Measurements from ENCODE around the gene OR2B2.
A peak's percentile ranks its signal among the peaks of the same experiment; 100 is the strongest.

OR2B2 gene

DNA sequence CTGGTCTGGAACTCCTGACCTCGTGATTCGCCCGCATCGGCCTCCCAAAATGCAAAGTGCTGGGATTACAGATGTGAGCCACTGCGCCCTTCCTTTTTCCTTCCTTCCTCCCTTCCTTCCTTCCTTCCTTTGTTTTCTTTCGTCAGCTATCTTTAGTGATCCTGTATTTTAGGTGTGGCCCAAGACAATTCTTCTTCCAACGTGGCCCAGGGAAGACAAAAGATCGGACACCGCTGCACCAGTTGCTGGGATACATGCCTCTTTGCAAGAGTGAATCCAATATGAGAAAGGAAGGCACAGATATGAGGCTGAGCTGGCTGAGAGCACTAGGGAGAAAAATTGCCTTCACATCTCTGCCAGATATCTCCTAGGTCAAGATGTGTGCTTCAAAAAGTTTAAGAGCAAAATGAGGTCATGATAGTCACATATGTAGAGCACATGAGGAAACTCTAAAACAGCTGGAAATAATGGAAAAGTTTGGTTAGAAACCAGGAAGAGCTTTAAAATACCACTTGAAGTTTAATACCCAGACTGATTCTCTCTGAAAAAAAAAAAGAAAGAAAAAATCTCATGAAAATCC lies 41.8 kb downstream of the OR2B2 start:
- Histone ChIP-seq H4K20me1 (ENCODE audit: insufficient read depth, low read length, poor library complexity, severe bottlenecking) (no peaks in the 10 kb centered on the region), H3K79me2 (ENCODE audit: insufficient read depth, low read length) (no peaks in the 10 kb centered on the region), H3K4me1 (ENCODE audit: insufficient read depth, low read length, poor library complexity, severe bottlenecking) (peaks cover 55% of the 10 kb centered on the region), H3K4me3 (ENCODE audit: low read length, poor library complexity, severe bottlenecking) (peak overlapping the region; percentile 82), H3K4me2 (ENCODE audit: low read depth, low read length, poor library complexity, severe bottlenecking) (peak overlapping the region; percentile 86), H3K27me3 (ENCODE audit: insufficient read depth, low read length, poor library complexity, severe bottlenecking) (no peaks in the 10 kb centered on the region), H3K36me3 (ENCODE audit: insufficient read depth, low read length) (no peaks in the 10 kb centered on the region), H3F3A (ENCODE audit: low read depth) (peaks cover 36% of the 10 kb centered on the region), H3K9ac (ENCODE audit: low read depth, low read length, poor library complexity, severe bottlenecking) (peak overlapping the region; percentile 96), H2AFZ (ENCODE audit: low read length) (no peak overlapping the region), H3K9me3 (ENCODE audit: insufficient read depth, low read depth, low read length) (no peaks in the 10 kb centered on the region), H3K9me2 (replicated peaks; ENCODE audit: low read depth, low read length) (no peaks in the 10 kb centered on the region)
- no peak for TF ChIP-seq EZH2phosphoT487 (IDR thresholded peaks at IDR 0.05; ENCODE audit: borderline replicate concordance)
- TF ChIP-seq, protein P1, sequence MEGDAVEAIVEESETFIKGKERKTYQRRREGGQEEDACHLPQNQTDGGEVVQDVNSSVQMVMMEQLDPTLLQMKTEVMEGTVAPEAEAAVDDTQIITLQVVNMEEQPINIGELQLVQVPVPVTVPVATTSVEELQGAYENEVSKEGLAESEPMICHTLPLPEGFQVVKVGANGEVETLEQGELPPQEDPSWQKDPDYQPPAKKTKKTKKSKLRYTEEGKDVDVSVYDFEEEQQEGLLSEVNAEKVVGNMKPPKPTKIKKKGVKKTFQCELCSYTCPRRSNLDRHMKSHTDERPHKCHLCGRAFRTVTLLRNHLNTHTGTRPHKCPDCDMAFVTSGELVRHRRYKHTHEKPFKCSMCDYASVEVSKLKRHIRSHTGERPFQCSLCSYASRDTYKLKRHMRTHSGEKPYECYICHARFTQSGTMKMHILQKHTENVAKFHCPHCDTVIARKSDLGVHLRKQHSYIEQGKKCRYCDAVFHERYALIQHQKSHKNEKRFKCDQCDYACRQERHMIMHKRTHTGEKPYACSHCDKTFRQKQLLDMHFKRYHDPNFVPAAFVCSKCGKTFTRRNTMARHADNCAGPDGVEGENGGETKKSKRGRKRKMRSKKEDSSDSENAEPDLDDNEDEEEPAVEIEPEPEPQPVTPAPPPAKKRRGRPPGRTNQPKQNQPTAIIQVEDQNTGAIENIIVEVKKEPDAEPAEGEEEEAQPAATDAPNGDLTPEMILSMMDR (conservative IDR thresholded peaks at IDR 0.05; ENCODE audit: low read length): no peak

DNA sequence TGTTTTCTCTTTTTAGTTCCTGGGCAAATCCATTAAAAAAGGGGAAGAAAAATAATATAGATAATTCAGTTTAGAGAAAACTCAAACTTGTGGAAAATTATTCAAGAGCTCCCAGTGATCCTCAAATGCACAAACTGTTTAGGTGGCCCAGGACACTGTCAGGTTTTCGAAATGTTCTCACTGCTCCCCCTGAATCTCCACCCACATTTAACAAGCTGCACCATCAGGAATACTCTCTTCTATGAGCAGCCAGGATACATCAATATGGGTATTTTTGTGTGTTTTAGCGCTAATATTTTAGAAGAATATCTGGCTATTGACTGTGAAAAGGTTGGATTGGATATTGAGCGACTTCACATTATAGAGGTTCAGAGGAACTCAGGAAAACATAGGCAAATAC lies 43.9 kb downstream of the OR2B2 start:
- H3K9me3 ChIP-seq (ENCODE audit: insufficient read depth, low read depth, low read length): no peaks in the 10 kb centered on the region
- peak overlapping the region; percentile 75 for H3K4me3 ChIP-seq (ENCODE audit: low read length, poor library complexity, severe bottlenecking)
- no peaks in the 10 kb centered on the region for H4K20me1 ChIP-seq (ENCODE audit: insufficient read depth, low read length, poor library complexity, severe bottlenecking)
- H3K36me3 ChIP-seq (ENCODE audit: insufficient read depth, low read length): no peaks in the 10 kb centered on the region
- H3K27me3 ChIP-seq (ENCODE audit: insufficient read depth, low read length, poor library complexity, severe bottlenecking): no peaks in the 10 kb centered on the region
- peak overlapping the region; percentile 81 for H3K4me2 ChIP-seq (ENCODE audit: low read depth, low read length, poor library complexity, severe bottlenecking)
- peaks cover 29% of the 10 kb centered on the region for H3F3A ChIP-seq (ENCODE audit: low read depth)
- H3K79me2 ChIP-seq (ENCODE audit: insufficient read depth, low read length): no peaks in the 10 kb centered on the region
- no peaks in the 10 kb centered on the region for H3K9me2 ChIP-seq (replicated peaks; ENCODE audit: low read depth, low read length)
- peak overlapping the region; percentile 96 for H3K9ac ChIP-seq (ENCODE audit: low read depth, low read length, poor library complexity, severe bottlenecking)
- H3K4me1 ChIP-seq (ENCODE audit: insufficient read depth, low read length, poor library complexity, severe bottlenecking): peaks cover 47% of the 10 kb centered on the region
- H2AFZ ChIP-seq (ENCODE audit: low read length): no peak overlapping the region
- no peak for TF ChIP-seq EZH2phosphoT487 (IDR thresholded peaks at IDR 0.05; ENCODE audit: borderline replicate concordance)
- TF ChIP-seq, protein P1 (conservative IDR thresholded peaks at IDR 0.05; ENCODE audit: low read length): no peak

DNA sequence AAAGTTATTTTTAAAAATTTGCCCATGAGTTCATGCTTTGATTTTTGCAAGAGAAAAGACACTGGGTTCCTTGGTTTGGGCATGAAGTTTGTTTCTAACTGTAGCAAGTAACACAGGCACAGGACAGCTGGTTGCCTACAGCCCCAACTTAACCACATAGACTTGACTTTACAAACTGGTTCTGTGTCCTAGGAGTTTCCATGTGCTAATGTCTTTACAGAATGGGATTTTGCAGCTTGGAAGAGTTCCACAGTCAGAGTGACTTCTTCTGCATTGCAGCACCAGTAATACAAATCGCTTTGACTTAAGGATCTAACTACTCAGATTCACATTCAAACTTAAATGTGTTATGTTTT lies 44.3 kb downstream of the OR2B2 start:
- H3K4me3 ChIP-seq (ENCODE audit: low read length, poor library complexity, severe bottlenecking): peak overlapping the region; percentile 75
- peaks cover 27% of the 10 kb centered on the region for H3F3A ChIP-seq (ENCODE audit: low read depth)
- no peaks in the 10 kb centered on the region for H3K9me3 ChIP-seq (ENCODE audit: insufficient read depth, low read depth, low read length)
- peak overlapping the region; percentile 96 for H3K9ac ChIP-seq (ENCODE audit: low read depth, low read length, poor library complexity, severe bottlenecking)
- H3K36me3 ChIP-seq (ENCODE audit: insufficient read depth, low read length): no peaks in the 10 kb centered on the region
- no peaks in the 10 kb centered on the region for H3K79me2 ChIP-seq (ENCODE audit: insufficient read depth, low read length)
- TF ChIP-seq, protein P1 (conservative IDR thresholded peaks at IDR 0.05; ENCODE audit: low read length): no peak
- TF ChIP-seq EZH2phosphoT487 (IDR thresholded peaks at IDR 0.05; ENCODE audit: borderline replicate concordance): no peak
- peaks cover 45% of the 10 kb centered on the region for H3K4me1 ChIP-seq (ENCODE audit: insufficient read depth, low read length, poor library complexity, severe bottlenecking)
- H3K9me2 ChIP-seq (replicated peaks; ENCODE audit: low read depth, low read length): no peaks in the 10 kb centered on the region
- H4K20me1 ChIP-seq (ENCODE audit: insufficient read depth, low read length, poor library complexity, severe bottlenecking): no peaks in the 10 kb centered on the region
- peak overlapping the region; percentile 81 for H3K4me2 ChIP-seq (ENCODE audit: low read depth, low read length, poor library complexity, severe bottlenecking)
- peak overlapping the region; percentile 81; the same call in 1 of the 2 replicates for H2AFZ ChIP-seq (ENCODE audit: low read length)
- H3K27me3 ChIP-seq (ENCODE audit: insufficient read depth, low read length, poor library complexity, severe bottlenecking): no peaks in the 10 kb centered on the region

Data from Loucy (cell line).